ENCODE results near the gene TBX1.

DNA sequence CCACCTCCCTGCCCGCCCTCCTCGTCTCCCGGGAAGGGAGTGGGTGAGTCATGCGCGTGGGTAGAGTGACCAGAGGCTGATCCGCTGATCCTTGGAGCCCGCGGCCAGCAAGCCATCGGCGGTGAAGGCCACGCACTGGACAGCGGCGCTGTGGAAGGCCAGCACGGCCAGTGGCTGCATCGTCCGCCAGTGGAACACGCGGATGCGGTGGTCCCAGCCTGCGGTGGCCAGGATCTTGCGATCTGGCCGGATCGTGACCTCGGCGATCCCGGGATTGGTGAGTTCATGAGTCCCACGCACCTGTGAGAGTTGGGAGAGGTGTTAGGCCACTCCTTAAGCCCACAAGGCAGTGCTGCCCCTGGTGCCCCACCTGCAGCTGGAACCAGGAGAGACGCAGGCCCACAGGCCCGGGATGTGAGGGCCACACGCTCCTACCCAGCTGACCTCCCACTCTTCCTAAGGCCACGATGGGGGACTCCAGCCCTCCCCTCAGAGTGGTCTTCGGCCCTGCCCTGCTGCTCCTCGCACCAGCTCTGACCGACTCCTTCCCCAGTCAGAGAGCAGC lies 28.2 kb downstream of the TBX1 start:
- TF ChIP-seq, protein P1, sequence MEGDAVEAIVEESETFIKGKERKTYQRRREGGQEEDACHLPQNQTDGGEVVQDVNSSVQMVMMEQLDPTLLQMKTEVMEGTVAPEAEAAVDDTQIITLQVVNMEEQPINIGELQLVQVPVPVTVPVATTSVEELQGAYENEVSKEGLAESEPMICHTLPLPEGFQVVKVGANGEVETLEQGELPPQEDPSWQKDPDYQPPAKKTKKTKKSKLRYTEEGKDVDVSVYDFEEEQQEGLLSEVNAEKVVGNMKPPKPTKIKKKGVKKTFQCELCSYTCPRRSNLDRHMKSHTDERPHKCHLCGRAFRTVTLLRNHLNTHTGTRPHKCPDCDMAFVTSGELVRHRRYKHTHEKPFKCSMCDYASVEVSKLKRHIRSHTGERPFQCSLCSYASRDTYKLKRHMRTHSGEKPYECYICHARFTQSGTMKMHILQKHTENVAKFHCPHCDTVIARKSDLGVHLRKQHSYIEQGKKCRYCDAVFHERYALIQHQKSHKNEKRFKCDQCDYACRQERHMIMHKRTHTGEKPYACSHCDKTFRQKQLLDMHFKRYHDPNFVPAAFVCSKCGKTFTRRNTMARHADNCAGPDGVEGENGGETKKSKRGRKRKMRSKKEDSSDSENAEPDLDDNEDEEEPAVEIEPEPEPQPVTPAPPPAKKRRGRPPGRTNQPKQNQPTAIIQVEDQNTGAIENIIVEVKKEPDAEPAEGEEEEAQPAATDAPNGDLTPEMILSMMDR (IDR thresholded peaks at IDR 0.05; ENCODE audit: insufficient read depth, low read depth, low read length): no peak
- TF ChIP-seq EZH2 (IDR thresholded peaks at IDR 0.05; ENCODE audit: insufficient read depth, low read length): no peak

Measured in astrocyte (in vitro differentiated cells and primary cell).